Measurements from ENCODE around the gene ENPP4.
"Not testable (repeated sequence)": the region's sequence is repeated elsewhere in the genome, so short reads cannot be mapped to it uniquely, and the experiment has no call there.

Gene ENPP4, protein sequence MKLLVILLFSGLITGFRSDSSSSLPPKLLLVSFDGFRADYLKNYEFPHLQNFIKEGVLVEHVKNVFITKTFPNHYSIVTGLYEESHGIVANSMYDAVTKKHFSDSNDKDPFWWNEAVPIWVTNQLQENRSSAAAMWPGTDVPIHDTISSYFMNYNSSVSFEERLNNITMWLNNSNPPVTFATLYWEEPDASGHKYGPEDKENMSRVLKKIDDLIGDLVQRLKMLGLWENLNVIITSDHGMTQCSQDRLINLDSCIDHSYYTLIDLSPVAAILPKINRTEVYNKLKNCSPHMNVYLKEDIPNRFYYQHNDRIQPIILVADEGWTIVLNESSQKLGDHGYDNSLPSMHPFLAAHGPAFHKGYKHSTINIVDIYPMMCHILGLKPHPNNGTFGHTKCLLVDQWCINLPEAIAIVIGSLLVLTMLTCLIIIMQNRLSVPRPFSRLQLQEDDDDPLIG

DNA sequence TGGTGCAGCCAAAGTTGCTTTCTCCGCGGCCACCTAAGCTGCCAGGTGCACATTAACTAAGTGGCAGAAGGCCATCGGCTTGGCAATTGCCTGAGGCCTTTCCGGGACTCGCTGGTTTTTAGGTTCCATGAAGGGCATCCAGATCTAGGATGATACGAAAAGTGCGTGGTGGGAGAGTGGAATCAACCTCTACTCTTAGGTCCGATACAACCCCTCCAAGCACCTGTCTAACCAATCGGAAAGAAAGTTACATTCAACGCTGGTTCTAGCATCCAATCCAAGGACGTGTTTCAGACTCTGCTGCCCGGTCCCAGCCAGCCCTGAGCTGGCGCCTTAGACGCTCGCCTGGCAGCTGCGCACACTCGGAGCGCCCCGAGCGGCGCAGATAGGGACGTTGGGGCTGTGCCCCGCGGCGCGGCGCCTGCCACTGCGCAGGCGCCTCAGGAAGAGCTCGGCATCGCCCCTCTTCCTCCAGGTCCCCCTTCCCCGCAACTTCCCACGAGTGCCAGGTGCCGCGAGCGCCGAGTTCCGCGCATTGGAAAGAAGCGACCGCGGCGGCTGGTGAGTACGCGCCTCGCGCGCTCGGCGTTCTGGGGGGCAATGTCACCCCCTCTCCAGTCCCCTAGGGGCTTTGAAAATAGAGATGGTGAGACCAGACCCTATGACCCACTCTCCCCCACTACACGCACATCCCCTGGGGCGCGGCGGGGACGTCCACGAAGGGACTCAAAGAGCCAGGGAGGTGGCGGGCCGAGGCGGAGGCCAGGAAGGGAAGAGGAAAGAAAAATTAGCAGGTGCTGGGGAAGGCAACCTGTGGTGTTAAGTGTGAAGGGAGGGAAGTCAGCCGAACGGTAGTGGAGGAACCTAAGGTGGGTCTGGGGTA lies at the start of gene ENPP4:
Gene ENPP4, plus strand, starts transcription at position 361 of the 883 bp plus-strand sequence. CDS start 9,595 bp downstream, outside the sequence.
- peak; percentile 83 for DNase-seq

DNA sequence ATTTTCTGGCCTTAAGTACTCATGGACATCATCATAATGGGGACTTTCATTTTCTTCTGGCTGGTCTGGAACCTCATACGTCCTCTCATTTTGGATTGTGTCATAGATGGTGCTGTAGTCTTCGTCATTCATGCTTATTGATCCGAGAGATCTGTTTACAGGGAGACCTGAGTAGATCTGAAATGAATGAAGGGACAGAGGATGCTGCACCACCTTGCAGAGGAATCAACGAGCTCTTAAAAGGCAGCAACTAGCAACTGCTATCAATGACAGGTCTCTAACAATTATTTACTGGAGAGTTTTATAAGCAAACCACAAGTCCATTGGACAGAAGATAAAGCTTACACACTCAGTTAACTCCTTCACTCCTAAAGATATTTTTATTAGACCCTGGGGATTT lies 49.7 kb upstream of the ENPP4 start:
- no peak for DNase-seq

DNA sequence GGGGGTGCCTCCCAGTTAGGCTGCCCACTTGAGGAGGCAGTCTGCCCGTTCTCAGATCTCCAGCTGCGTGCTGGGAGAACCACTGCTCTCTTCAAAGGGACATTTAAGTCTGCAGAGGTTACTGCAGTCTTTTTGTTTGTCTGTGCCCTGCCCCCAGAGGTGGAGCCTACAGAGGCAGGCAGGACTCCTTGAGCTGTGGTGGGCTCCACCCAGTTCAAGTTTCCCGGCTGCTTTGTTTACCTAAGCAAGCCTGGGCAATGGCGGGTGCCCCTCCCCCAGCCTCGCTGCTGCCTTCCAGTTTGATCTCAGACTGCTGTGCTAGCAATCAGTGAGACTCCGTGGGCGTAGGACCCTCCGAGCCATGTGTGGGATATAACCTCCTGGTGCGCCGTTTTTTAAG lies 44.1 kb upstream of the ENPP4 start:
- not testable (repeated sequence) for DNase-seq

DNA sequence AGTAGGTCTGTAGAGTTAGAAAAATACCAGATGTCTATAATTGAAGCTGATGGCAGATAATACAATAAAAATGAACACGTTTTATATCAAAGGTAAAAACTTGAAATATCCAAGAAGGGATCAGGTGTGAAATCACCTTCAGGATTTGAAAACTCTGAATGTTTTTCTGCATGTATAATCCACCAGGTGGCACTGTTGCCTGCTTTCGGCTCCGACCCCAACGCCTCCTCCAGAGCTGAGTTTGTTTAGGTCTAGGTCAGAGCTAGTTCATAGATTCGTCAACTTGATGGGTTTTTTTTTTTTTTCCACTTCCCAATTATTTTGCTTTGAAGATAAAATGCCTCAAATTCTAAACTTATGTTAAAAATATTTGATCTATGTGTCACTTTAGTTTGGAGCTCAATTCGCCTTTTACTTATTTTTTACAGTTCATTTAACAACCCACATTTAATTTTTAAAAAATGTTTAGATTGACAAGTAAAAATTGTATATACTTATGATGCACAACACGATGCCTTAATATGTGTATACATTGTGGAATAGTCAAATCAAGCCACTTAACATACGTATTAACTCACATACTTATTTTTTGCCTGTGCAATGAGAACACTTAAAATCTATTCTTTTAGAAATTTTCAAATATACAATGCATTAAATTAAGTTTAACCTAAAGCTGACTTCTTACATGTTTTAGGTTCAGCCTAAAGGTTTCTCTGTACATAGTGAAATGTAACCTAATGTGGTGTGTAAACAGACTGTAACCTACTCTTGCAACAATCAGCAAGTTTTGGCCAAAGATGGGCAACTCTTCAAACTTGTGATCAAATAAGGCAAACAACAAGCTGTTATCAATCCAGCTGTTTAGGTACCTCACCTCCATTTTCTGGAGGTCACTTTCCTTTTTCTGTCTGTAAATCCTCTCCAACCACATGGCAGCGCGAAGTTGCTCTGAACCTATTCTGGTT lies 39.4 kb upstream of the ENPP4 start:
- peak; percentile 33 for DNase-seq

DNA sequence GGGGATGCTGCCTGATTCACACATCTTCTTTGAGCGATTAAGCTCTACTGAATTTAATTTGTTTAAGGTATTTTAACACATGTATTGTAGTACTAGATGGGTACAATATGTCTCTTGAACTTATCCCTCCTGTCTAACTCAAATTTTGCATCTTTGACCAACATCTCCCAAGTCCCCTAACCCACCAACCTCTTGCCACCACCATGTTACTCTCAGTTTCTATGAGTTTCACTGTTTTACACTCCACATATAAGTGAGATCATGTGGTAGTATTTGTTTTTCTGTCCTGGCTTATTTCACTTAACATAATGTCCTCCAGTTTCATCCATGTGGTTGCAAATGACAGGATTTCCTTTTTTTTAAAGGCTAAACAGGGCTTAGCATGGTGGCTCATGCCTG lies 38.7 kb upstream of the ENPP4 start:
- DNase-seq = no peak

DNA sequence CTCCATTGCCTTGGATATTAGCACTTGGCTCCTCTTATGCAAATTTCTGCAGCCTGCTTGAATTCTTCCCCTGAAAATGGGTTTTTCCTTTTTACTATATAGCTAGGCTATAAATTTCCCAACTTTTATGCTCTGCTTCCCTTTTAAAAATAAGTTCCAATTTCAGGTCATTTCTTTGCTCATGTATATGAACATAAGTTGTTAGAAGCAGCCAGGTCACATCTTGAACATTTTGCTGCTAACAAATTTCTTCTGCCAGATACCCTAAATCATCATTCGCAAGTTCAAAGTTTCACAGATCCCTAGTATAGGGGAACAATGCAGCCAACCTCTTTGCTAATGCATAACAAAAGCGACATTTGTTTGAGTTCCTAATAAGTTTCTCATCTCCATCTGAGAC lies 34.5 kb upstream of the ENPP4 start:
- no peak for DNase-seq

DNA sequence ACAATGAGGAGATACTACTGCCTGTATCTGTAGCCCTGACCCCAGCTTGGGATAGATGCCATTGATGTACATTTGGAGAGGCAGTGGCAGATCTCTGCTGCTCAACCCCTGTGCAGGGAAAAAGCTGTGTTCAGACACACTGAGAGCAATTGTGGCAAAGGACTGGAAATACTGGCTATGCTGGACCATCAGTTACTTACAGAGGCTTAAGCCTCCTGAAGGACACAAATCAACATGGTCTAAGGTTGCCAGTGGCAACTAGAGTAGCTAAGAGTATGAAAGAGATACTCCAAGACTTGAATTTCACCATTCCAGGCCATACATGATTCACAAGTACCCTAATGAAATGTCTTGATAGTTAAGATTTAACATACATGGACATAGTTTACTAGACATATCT lies 32.4 kb upstream of the ENPP4 start:
- DNase-seq = no peak

DNA sequence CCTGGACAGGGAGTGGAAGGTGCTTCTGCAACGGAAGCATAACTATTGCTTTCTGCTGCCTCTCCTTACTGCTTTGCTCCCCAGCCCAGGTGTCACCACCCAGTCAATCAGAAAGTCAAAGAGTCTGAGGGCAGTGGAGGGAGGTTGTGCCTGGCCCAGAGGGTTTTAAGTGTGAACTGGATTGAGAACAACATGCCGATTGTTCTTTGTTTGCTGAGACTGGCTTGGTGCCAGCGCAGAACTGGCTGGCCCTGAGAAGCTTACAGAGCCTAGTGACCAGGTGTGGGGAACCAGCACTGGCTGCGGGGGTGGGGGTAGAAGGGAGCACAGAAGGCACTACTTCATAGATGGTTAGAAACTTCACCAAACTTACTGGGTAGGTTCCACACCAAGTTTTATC lies 31.1 kb upstream of the ENPP4 start:
- no peak for DNase-seq

DNA sequence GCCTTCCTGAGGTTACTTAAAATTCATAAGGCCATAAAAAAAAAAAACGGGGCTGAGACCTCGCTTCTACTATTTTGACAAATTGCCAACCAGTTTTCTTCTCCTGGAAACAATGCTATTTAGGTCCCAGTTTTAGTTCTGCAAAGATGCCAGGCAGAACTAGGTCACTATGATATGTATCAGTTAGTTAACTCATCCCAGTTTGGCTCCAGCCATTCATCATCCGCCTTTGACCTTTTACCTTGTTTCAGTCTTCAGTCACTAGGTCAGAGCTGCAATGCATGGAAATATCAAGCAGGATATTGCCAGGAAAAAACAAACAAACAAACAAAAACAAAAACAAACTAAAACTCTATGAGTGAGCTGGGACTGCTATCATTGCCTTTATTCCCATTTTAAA lies 29.8 kb upstream of the ENPP4 start:
- no peak for DNase-seq

DNA sequence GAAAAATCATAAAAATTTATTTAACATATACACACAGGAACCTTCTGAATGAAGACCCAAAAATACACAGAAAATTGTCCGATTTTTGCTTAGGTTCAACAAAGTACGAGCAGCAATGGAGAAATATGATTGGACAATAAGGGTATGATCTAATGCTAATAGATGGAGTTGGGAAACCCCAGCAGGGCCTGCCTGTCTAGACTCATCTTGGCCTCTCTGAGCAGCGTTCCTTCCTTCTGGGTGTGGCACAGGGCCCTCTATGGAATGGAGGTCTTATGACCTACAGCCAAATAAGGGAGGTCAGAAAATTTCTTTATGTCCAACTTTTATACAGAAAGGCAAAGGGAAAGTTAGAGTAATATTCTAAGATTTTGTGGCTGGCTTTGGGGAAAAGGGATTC lies 27.7 kb upstream of the ENPP4 start:
- DNase-seq = no peak

DNA sequence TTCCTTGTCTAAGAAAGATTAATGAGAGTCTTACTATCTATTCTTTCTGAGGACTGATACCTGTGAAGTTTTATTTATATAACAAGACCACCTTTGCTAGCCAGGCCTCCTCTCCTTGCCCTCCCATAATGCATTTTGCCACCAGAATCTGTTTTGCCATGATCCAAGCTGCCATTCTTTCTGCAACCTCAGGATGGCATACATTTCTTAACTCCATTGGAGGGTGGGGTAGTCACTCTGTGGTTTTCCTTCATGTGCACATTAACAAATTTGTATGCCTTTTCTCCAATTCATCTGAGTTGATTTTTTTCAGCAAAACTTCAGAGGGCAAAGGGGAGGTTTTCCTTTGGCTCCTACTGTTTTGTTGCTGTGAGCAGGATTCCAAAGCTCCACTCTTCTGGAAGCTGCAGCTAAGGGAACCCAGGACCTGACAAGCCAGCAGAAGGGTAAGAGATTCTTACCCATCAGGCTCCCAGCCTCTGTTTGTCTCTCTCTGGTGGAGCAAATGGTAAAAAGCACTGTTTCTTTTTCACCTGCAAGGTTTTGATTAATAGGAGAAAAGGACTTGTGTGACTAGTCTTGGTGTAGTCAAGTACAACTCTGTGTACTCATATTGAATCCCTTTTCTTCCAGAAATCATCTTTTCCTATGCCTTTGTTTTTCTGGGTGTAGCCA lies 26.2 kb upstream of the ENPP4 start:
- no peak for DNase-seq

DNA sequence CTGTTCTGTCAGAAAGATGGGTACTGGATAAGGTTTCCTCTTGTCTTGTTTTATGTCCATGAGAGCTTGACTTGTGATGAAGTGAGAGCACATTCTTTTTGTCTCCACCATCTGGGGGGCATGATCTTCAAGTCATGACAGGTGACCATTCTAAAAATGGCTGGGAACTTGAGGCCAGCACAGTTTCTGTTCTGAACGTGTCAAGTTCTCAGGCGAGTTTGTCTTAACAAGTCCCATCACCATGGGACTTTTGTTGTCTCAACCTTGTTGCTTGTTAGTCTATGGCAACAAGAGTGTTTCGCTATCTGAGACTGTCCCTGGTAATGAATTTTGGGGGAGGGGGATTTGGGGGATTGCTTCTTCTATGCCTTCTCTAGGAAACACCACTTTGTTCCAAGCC lies 25.6 kb upstream of the ENPP4 start:
- no peak for DNase-seq

DNA sequence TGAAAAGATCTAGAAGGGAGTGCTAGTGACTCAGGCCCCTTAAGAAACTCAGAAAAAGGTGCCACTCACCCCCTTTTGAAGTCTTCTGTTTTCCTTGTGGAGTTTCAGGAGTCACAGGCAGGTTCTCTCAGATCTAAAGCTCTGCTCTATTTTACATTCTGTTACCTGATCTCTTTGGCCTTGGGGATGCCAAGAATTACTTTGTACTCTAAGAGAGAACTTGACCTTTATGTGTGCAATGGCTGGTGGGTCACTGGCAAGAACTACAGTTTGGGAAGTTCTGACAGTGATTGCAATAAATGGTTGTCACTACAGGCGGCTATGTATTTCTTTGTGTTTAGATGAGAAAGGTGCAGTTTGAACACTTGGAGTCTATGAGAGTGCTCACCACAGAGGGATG lies 24.2 kb upstream of the ENPP4 start:
- no peak for DNase-seq

DNA sequence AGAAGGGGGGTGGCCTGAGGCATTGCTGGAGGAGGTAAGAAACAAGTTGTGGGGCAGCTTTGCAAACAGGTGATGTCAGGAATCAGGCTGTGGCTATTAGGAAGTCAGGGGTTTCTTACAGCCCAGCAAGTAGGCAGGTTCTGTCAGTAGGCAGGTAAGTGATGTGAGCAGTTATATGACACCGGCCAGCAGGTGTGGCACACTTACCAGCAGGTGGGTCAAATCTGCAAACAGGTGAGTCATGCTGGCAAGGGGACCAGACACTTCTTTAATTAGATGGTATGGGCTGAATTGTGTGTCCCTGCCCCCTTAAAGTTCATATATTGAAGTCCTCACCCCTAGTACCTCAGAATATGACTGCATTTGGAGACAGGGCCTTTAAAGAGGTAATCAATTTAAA lies 16.4 kb upstream of the ENPP4 start:
- DNase-seq = no peak

DNA sequence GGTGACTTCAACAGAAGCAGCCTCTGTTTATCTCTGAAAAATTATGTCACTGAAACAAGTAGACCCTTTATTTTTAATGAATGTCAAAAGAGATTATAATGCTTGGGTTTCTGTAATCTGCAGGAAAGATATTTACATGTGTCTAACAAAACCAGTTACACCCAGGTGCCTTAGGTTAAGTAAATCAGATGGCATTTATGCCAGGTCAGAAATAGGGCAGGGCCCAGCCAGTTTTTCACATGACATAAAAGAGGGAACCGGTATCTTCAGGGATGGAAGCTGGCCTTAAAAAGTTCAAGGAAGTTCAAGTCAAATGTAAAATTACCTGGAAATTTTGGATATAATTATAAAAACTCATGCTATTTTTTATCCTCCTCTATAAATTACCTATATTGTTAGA lies 14.2 kb upstream of the ENPP4 start:
- no peak for DNase-seq

DNA sequence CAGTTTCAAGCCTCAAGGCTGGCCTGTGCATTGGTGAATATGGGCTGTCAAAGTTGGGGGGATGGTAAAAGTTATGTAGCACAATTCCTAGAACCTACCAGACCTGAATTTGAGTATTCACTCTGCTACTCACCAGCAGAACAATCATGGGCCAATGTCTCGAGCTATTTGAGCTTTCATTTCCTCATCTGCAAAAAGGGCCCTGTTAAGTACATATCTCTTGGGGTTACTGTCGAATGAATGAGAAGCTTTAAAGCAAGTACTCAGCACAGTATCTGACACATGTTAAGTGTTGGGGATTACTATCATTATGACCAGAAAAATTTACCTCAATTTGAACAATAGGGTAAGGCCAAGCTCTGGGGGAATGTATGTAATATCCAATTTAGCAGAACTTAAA lies 13.5 kb upstream of the ENPP4 start:
- DNase-seq = no peak

DNA sequence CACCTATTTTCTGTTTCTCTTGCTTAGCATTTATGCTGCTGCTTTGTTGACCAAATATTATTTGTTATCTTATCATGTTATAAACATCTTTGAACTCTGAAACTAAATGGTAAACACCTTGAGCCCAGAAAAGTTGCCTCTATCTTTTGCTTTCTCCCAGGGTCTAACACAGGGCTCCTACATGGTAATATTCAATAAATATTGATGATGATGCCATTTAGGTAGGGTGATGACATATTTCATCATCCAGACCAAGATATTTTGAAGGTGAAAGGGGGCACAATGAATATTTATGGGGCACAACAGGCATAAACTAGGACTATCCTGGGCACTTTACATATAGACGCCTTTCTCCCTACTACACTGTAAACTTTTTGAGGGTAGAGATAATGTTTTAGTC lies 11.6 kb upstream of the ENPP4 start:
- DNase-seq = no peak

DNA sequence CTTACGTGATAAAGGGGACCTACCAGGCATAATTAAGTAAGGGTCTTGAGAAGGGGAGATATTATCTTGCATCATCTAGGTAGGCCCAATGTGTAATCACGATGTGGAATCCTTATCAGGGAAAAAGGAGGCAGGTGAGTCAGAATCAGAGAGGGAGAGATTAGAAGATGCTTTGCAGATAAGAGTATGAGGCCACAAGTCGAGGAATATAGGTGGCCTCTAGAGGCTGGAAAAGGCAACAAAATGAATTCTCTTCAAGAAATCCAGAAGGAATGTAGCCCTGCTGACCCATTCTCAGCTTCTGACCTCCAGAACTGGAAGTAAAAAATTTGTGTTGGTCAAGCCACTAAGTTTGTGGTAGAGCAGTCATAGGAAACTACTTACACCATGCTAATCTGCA lies 11.0 kb upstream of the ENPP4 start:
- DNase-seq = no peak

DNA sequence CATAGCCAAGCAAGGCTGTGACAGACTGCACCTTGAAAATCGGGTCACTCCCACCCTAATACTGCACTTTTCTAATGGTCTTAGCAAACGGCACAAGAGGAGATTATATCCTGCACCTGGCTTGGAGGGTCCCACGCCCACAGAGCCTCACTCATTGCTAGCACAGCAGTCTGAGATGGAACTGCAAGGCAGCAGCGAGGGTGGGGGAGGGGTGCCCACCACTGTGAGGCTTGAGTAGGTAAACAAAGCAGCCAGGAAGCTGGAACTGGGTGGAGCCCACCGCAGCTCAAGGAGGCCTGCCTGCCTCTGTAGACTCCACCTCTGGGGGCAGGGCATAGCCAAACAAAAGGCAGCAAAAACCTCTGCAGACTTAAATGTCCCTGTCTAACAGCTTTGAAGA lies 10.1 kb upstream of the ENPP4 start:
- DNase-seq = not testable (repeated sequence)

DNA sequence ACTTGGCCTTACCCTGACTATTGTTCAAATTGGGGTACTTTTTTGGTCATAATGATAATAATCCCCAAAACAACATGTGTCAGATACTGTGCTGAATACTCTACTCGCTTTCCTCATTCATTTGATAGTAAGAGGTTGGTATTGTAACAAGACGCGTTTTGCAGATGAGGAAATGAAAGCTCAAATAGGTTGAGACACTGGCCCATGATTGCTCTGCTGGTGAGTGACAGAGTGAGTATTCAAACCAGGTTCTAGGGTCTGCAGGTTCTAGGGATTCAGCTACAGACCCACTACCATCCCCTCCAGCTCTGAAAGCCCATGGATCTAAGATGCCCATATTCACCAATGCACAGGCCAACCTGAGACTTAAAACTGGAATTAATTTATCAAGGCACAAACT lies 1.3 kb upstream of the ENPP4 start:
- DNase-seq = no peak

DNA sequence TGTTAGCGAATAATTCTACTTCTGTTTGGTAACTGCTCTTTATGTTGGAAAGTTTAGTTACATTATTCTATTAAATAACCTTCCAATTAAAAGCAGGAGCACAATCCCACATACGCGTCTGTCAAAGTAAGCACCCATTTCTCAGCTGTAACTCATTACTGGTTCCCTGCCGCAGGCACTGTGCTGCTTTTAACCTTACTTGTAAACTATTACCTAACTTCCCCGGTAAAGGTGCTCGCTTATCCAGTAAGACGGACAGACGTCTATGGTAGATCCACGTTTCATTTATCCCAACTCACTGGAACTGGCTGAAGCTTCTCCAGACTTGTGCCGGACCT lies 529 bp upstream of the ENPP4 start:
- no peak for DNase-seq

DNA sequence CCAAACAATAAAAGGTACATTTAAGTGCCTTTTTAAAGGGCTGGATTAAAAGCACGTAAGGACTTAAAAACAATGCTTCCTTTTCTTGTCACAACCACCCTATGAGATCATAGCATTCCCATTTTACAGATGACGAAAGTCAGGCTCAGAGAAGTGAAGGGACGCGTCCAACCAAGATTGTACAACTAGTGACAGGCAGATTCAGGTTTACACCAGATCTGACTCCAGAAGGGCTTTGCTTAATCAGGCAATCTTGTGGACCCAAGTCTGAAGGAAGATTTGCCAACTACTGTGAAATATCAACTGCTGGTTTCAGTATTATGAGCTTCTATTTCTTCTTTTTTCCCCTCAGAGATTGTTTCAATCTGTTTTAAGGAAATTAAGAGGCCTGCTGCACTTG lies 877 bp downstream of the ENPP4 start:
- DNase-seq = no peak

DNA sequence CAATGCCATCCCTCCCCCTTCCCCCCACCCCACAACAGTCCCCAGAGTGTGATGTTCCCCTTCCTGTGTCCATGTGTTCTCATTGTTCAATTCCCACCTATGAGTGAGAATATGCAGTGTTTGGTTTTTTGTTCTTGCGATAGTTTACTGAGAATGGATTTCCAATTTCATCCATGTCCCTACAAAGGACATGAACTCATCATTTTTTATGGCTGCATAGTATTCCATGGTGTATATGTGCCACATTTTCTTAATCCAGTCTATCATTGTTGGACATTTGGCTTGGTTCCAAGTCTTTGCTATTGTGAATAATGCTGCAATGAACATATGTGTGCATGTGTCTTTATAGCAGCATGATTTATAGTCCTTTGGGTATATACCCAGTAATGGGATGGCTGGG lies 1.5 kb downstream of the ENPP4 start:
- not testable (repeated sequence) for DNase-seq

All from stimulated activated naive CD4-positive, alpha-beta T cell treated with Interleukin-2 at 50 U/mL for 16 hours (primary cell).